ES-I3 (cell line): ENCODE data around the gene SLIT1.

Source experiments
- H3K36me3 ChIP-seq: 2 replicates; pipeline ENCODE4 v1.6.1; 2013; ENCODE audit warnings: mild to moderate bottlenecking, low read length, control low read depth, moderate library complexity; ENCODE audit not compliant: insufficient read depth
- H3K4me1 ChIP-seq: 2 replicates; pipeline ENCODE4 v1.6.1; 2013; ENCODE audit warnings: mild to moderate bottlenecking, control low read depth, low read length; ENCODE audit not compliant: insufficient read depth
- H3K9ac ChIP-seq: 2 replicates; pipeline ENCODE4 v1.6.1; 2013; ENCODE audit warnings: low read depth, mild to moderate bottlenecking, low read length, moderate library complexity
- H3K9me3 ChIP-seq: 2 replicates; pipeline ENCODE4 v1.6.1; 2013; ENCODE audit warnings: mild to moderate bottlenecking, low read length, moderate library complexity; ENCODE audit not compliant: control insufficient read depth, insufficient read depth

Gene SLIT1

GRCh38 chr10:97075961-97076525 is 109.7 kb downstream of the SLIT1 start:
- H3K36me3 ChIP-seq, result no peaks in the 10 kb centered on the region
- H3K9ac ChIP-seq, result no peak overlapping the region
- peaks cover 25% of the 10 kb centered on the region for H3K4me1 ChIP-seq
- H3K9me3 ChIP-seq, result no peaks in the 10 kb centered on the region

GRCh38 chr10:97075421-97075820 is 110.3 kb downstream of the SLIT1 start:
- H3K36me3 ChIP-seq, result no peaks in the 10 kb centered on the region
- no peak overlapping the region for H3K9ac ChIP-seq
- H3K9me3 ChIP-seq, result no peaks in the 10 kb centered on the region
- H3K4me1 ChIP-seq, result peaks cover 21% of the 10 kb centered on the region

- Histone ChIP-seq H3K36me3 (no peaks in the 10 kb centered on the region), H3K9ac (no peak overlapping the region), H3K4me1 (peaks cover 12% of the 10 kb centered on the region; the same call in 1 of the 2 replicates), H3K9me3 (0 out of 2 replicates have a peak, but pooled peaks cover 2% of the 10 kb centered on the region)
These were observed 111.3 kb downstream of the SLIT1 start for GRCh38 chr10:97074256-97075145.

- H3K4me1 ChIP-seq, result no peaks in the 10 kb centered on the region
- H3K9ac ChIP-seq, result no peak overlapping the region
- no peaks in the 10 kb centered on the region for H3K36me3 ChIP-seq
- 0 out of 2 replicates have a peak, but pooled peaks cover 3% of the 10 kb centered on the region for H3K9me3 ChIP-seq
These were observed 112.7 kb downstream of the SLIT1 start for GRCh38 chr10:97072851-97073665.

GRCh38 chr10:97071496-97071895 is 114.3 kb downstream of the SLIT1 start:
- Histone ChIP-seq H3K9ac (no peak overlapping the region), H3K4me1 (no peaks in the 10 kb centered on the region), H3K36me3 (no peaks in the 10 kb centered on the region), H3K9me3 (0 out of 2 replicates have a peak, but pooled peaks cover 3% of the 10 kb centered on the region)

DNA sequence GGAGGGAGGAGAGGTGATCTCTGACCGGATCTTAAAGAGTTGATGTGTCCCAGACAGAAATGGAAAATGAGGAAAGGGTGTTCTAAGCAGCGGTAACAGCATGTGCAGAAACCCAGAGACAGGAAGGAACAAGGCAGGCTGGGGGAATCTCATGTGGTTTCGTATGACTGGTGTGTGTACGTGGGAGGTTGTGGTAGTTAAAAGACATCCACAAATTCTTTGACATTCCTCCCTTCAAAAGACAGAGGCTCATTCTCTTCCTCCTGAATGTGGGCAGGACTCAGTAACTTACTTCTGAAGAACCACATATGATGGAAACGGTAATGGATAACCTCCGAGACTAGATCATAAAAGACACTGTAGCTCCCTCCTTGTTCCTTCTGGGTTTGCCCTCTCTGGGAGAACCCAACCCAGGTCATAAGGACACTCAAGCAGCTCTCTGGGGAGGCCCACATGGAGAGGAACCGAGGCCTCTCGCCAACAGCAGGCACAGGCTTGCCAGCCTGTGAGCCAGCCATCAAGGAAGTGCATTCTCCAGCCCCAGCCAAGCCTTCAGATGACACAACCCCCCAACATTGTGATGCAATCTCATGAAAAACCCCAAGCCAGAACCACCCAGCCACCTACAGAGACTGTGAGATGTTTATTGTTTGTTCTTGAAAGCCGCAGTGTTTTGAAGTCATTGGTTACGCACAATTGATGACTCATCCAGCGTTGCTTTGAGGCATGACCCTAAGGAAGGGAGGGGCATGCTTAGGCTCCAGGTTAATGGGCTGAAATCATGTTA is 116.0 kb downstream of the SLIT1 start:
- Histone ChIP-seq H3K36me3 (no peaks in the 10 kb centered on the region), H3K9ac (no peak overlapping the region), H3K9me3 (0 out of 2 replicates have a peak, but pooled peaks cover 3% of the 10 kb centered on the region), H3K4me1 (no peaks in the 10 kb centered on the region; the same call in 1 of the 2 replicates)

DNA sequence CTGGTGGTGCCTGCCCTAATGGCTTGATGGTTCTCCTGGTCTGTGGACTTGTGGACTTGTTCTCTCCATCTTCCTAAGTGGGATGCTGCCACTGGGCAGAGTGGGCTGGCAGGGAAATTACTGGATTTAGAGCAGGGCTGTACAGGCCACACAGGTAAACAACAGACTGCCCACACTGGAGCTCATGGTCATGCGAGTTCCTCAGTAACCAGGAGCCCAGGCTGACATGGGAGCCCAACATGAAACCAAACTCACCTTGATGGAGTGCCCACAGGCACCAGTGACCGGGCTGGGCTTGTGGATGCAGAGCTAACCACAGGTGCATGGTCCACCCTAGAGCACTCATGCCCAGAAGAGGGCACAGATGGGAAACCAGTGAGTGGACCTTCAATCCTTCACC is 116.7 kb downstream of the SLIT1 start:
- 0 out of 2 replicates have a peak, but pooled peaks cover 3% of the 10 kb centered on the region for H3K9me3 ChIP-seq
- H3K36me3 ChIP-seq, result no peaks in the 10 kb centered on the region
- H3K9ac ChIP-seq, result no peak overlapping the region
- no peaks in the 10 kb centered on the region; the same call in 1 of the 2 replicates for H3K4me1 ChIP-seq

GRCh38 chr10:97067716-97068391 is 117.9 kb downstream of the SLIT1 start:
- H3K9me3 ChIP-seq, result 0 out of 2 replicates have a peak, but pooled peaks cover 3% of the 10 kb centered on the region
- no peak overlapping the region for H3K9ac ChIP-seq
- no peaks in the 10 kb centered on the region for H3K36me3 ChIP-seq
- H3K4me1 ChIP-seq, result no peaks in the 10 kb centered on the region; the same call in 1 of the 2 replicates

- Histone ChIP-seq H3K36me3 (no peaks in the 10 kb centered on the region), H3K9me3 (0 out of 2 replicates have a peak, but pooled peaks cover 3% of the 10 kb centered on the region), H3K9ac (no peak overlapping the region), H3K4me1 (no peaks in the 10 kb centered on the region; the same call in 1 of the 2 replicates)
These were observed 118.7 kb downstream of the SLIT1 start for GRCh38 chr10:97066877-97067555.

DNA sequence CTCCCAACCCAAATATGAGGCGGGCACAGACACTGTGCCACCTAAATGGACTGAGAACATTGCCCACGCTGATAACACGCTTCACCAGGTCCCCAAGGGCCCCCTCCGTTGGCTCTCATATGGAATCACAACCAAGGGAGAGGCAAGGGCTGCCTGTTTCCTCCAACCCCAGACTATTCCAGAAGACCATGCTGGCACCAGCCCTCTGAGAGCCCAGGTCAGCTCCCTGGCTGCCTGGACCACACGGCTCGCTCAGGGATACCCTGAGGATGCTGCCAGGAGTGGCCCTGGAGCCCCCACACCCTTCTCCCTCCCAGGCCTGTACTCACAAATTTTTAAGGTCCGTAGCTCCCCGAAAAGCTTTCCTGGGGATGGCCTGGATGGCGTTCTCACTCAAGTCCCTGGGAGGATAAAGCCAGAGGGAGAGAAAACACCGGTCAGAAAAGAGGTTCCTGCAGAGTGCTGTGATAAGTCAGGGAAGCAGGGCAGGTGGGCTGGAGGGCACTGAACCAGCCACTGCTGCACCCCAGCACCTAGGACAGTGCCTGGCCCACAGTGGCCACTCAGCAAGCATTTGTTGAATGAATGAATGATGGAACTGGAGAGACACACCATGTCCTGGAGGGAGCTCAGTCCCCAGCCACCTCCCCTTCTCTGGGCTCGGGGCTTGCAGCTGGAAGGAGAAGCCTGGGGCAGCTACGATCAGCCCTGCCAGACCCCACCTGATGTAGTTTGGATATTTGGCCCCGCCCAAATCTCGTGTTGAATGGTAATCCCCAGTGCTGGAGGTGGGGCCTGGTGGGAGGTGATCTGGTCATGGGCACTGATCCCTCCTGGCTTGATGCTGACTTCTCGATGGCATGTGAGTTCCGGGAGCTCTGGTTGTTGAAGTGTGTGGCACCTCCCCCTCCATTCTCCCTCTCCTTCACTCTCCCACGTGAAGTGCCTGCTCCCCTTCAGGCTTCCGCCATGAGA is 119.8 kb downstream of the SLIT1 start:
- Histone ChIP-seq H3K36me3 (no peaks in the 10 kb centered on the region), H3K9ac (no peak overlapping the region), H3K4me1 (no peaks in the 10 kb centered on the region; the same call in 1 of the 2 replicates), H3K9me3 (0 out of 2 replicates have a peak, but pooled peaks cover 3% of the 10 kb centered on the region)

DNA sequence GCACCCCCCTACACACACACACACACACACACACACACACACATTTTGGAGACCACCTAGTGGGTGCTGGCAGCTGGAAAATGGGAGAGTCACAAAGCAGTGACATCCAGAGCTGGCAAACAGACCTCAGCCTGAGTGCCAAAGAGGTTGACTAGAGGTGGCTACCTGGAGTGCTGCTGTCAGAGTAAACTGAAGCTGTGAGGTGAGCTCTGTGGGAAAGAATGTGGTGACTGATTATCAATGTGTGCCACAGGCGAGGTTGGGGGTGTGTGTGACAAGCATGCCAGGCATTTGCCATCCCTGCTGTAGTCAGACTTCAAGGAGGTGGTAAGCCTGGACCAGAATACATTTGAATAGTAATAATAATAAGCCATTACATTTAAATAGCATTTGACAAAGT is 120.6 kb downstream of the SLIT1 start:
- 0 out of 2 replicates have a peak, but pooled peaks cover 3% of the 10 kb centered on the region for H3K9me3 ChIP-seq
- H3K36me3 ChIP-seq, result no peaks in the 10 kb centered on the region
- H3K9ac ChIP-seq, result no peak overlapping the region
- no peaks in the 10 kb centered on the region; the same call in 1 of the 2 replicates for H3K4me1 ChIP-seq
